GM23248 (cell line): ENCODE measurements around the gene ATP11C. TPM values are rescaled to one million over a fixed set of nuclear protein-coding genes. Genes with fewer than 3 reads are reported as not detected.

ENCODE experiments used
- DNase-seq: peaks from one replicate; pipeline ENCODE4 v3.0.0-alpha.2; 2015
- H2AFZ ChIP-seq: fragments of 200-600 bp; sonication (generic); 2 replicates; pipeline ENCODE4 v1.6.1; 2016; ENCODE audit warnings: antibody characterized with exemption
- H3F3A ChIP-seq: fragments of 200-600 bp; sonication (generic); 2 replicates; pipeline ENCODE4 v1.6.1; 2016; ENCODE audit warnings: mild to moderate bottlenecking, antibody characterized with exemption, mixed run types; ENCODE audit not compliant: insufficient read depth
- H3K27ac ChIP-seq: fragments of 200-600 bp; sonication (generic); 2 replicates; pipeline ENCODE4 v1.5.1; 2016; ENCODE audit warnings: mild to moderate bottlenecking
- H3K27me3 ChIP-seq: fragments of 200-600 bp; sonication (generic); replicated peaks from 2 replicates; pipeline ENCODE4 v1.6.1; 2016; ENCODE audit warnings: mild to moderate bottlenecking; ENCODE audit not compliant: insufficient read depth
- H3K36me3 ChIP-seq: fragments of 200-600 bp; sonication (generic); 2 replicates; pipeline ENCODE4 v1.6.1; 2016; ENCODE audit warnings: low read depth, mild to moderate bottlenecking
- H3K4me1 ChIP-seq: fragments of 200-600 bp; sonication (generic); 2 replicates; pipeline ENCODE4 v1.6.1; 2016; ENCODE audit warnings: mild to moderate bottlenecking; ENCODE audit not compliant: insufficient read depth
- H3K4me2 ChIP-seq: fragments of 200-600 bp; sonication (generic); one replicate; pipeline ENCODE4 v1.6.1; 2016; ENCODE audit warnings: mild to moderate bottlenecking; ENCODE audit not compliant: unreplicated experiment
- H3K4me3 ChIP-seq: fragments of 200-600 bp; sonication (generic); 2 replicates; pipeline ENCODE4 v1.5.1; 2016; ENCODE audit warnings: mild to moderate bottlenecking
- H3K79me2 ChIP-seq: fragments of 200-600 bp; sonication (generic); 2 replicates; pipeline ENCODE4 v1.6.1; 2016; ENCODE audit warnings: mild to moderate bottlenecking; ENCODE audit not compliant: insufficient read depth
- H3K9ac ChIP-seq: fragments of 200-600 bp; sonication (generic); 2 replicates; pipeline ENCODE4 v1.6.1; 2016; ENCODE audit warnings: mild to moderate bottlenecking
- H3K9me2 ChIP-seq: fragments of 200-600 bp; sonication (generic); 2 replicates; pipeline ENCODE4 v1.6.1; 2016; ENCODE audit warnings: mixed run types, mild to moderate bottlenecking, moderate library complexity; ENCODE audit not compliant: insufficient read depth
- H3K9me3 ChIP-seq: fragments of 200-600 bp; sonication (generic); one replicate; pipeline ENCODE4 v1.6.1; 2017; ENCODE audit warnings: low read depth
- H4K20me1 ChIP-seq: fragments of 200-600 bp; sonication (generic); 2 replicates; pipeline ENCODE4 v1.6.0; 2016; ENCODE audit not compliant: insufficient read depth
- EZH2 ChIP-seq: fragments of 200-600 bp; sonication (generic); IDR thresholded peaks from 2 replicates; pipeline ENCODE4 v1.6.1; 2018; ENCODE audit warnings: antibody characterized with exemption, mild to moderate bottlenecking; ENCODE audit not compliant: insufficient read depth, poor library complexity, severe bottlenecking
- EZH2phosphoT487 ChIP-seq: fragments of 200-600 bp; sonication (generic); IDR thresholded peaks from 2 replicates; pipeline ENCODE4 v1.6.1; 2018; ENCODE audit warnings: antibody characterized with exemption, moderate library complexity, mild to moderate bottlenecking, low read depth; ENCODE audit not compliant: insufficient read depth
- WGBS, 2 experiments: methylation state at CpG; one replicate each; pipeline ENCODE4 v1.1.6; 2015 to 2017; ENCODE audit warnings: low lambda C conversion rate in 2 of 2, low coverage in 1 of 2; ENCODE audit errors: missing lambda C conversion rate in 2 of 2; 5-methylcytosine and 5-hydroxymethylcytosine counted together
- in situ Hi-C: fragments of 300-500 bp; cut with MboI; formaldehyde crosslinking; loops from 2 replicates; pipeline ENCODE4 v1.15.0; 2020
- polyA plus RNA-seq: library from polyadenylated mRNA; unstranded; fragments of >200 nt; fragmentation: Nextera tagmentation; extraction: Ambion mirVana; gene quantifications from 2 replicates; pipeline ENCODE4 v1.2.1, GENCODE V29; 2016
- total RNA-seq: library from RNA; depleted of rRNA; stranded (reverse); fragments of >200 nt; shearing (Covaris generic); gene quantifications from 2 replicates; pipeline ENCODE4 v1.2.3, GENCODE V29; 2014

Gene ATP11C
- total and polyA plus RNA-seq, 2 experiments from 2014 or later: 8.5 to 26.2 TPM

DNA sequence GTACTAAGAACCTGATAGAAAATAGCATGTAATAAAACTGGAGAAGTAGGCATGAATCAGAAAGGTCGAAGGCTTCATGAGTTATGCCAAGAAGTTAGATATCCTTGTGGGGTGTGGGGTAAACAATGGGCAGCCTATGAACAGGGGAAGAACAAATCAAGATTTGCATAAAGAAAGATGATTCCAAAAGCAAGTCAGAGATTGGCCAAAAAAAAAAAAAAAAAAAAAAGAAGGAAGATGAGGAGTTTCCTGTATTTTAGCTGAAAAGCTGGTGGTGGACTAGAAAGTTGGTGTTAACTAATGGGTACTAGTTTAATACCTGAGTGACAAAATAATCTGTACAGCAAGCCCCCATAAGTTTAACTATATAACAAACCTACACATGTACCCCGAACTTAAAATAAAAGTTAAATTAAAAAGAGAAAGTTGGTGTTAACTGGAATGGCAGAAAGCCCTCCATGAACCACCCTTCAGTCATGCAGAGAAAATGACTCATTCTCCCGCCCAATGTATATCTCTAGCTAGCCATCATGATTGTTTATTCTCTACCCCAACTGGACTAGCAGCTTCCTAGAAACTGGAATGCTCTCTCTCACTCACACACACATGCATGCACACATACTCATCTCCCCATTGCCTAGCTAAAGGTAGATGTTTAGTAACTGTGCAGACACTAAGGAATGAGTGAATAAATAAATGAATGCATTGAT lies 41.7 kb downstream of the ATP11C start:
- peak; percentile 69 for DNase-seq
- TF ChIP-seq EZH2 (no peak), EZH2phosphoT487 (no peak)
- Histone ChIP-seq H3K9me3 (no peaks in the 10 kb centered on the region), H3K4me1 (peaks cover 28% of the 10 kb centered on the region), H3K4me3 (peak overlapping the region; percentile 46), H3K4me2 (peak overlapping the region; percentile 61), H3K79me2 (peaks cover 61% of the 10 kb centered on the region), H3K9me2 (no peaks in the 10 kb centered on the region), H4K20me1 (no peaks in the 10 kb centered on the region), H3K27me3 (no peaks in the 10 kb centered on the region), H2AFZ (no peak overlapping the region), H3K36me3 (no peaks in the 10 kb centered on the region), H3K27ac (peak overlapping the region; percentile 34), H3F3A (peaks cover 13% of the 10 kb centered on the region; the same call in 1 of the 2 replicates), H3K9ac (no peak overlapping the region)
- in situ Hi-C loops: no loop called here
- 20 to 21% methylated on average over 3 of the region's 3 CpGs for WGBS, 2 experiments

DNA sequence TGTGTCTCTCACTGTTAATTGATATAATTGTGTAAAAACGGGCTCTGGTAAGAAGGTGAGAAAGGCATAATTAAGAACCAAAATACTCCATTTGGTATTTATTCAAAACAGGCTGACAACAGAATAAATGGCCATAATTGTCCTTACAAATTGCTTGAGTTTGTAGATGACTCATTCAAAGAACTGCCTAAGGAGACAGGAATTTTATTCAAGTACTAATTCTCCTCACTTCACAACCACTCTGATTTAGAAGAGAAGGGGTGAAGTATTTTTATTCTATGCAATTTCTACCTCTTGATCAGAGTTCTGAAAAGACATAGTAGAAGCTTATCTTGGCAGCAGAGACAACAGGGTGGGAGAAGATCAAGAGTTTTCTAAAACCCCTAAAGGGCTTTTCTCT lies 43.1 kb downstream of the ATP11C start:
- Histone ChIP-seq H3K27me3 (no peaks in the 10 kb centered on the region), H3K27ac (no peak overlapping the region; the same call in 1 of the 2 replicates), H3K4me3 (no peak overlapping the region), H3F3A (peaks cover 13% of the 10 kb centered on the region; the same call in 1 of the 2 replicates), H3K9me2 (no peaks in the 10 kb centered on the region), H4K20me1 (no peaks in the 10 kb centered on the region), H3K4me1 (peaks cover 28% of the 10 kb centered on the region), H2AFZ (no peak overlapping the region), H3K79me2 (peaks cover 57% of the 10 kb centered on the region), H3K9ac (no peak overlapping the region), H3K9me3 (no peaks in the 10 kb centered on the region), H3K36me3 (no peaks in the 10 kb centered on the region), H3K4me2 (peak overlapping the region; percentile 48)
- TF ChIP-seq EZH2phosphoT487 (no peak), EZH2 (no peak)
- peak; percentile 57 for DNase-seq
- WGBS, 2 experiments: 0% methylated on average over 1 of the region's 1 CpG
- in situ Hi-C loops: no loop called here

DNA sequence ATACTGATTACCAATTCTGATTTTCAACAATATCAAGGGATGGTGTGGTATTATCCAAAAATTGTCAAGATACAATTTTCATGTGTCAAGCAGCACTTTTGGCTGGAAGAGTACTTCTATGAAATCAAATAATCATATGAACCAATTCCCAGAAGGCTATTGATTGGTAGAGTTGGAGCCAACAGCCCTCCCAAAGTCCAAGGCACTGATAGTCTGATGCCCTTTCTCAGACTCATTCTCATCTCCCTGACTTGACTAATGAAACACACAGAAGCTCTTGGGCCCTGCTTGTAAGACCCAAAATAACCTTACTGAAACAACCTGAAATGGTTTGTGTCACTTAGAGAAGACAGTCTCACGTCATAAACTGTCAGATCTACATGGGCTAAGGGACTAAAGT lies 48.9 kb downstream of the ATP11C start:
- no peak for TF ChIP-seq EZH2phosphoT487
- no peak for TF ChIP-seq EZH2
- H3K27me3 ChIP-seq: no peaks in the 10 kb centered on the region
- peaks cover 35% of the 10 kb centered on the region for H3K4me1 ChIP-seq
- in situ Hi-C loops: no loop called here
- no peaks in the 10 kb centered on the region for H3K9me2 ChIP-seq
- no peak overlapping the region for H3K27ac ChIP-seq
- H3K9ac ChIP-seq: no peak overlapping the region
- no peak for DNase-seq
- WGBS, 2 experiments: 94 to 100% methylated on average over 1 of the region's 1 CpG
- H3K79me2 ChIP-seq: peaks cover 58% of the 10 kb centered on the region
- H4K20me1 ChIP-seq: no peaks in the 10 kb centered on the region
- H2AFZ ChIP-seq: no peak overlapping the region
- H3K4me3 ChIP-seq: no peak overlapping the region
- H3K9me3 ChIP-seq: no peaks in the 10 kb centered on the region
- H3K36me3 ChIP-seq: no peaks in the 10 kb centered on the region
- H3K4me2 ChIP-seq: no peak overlapping the region
- peaks cover 19% of the 10 kb centered on the region for H3F3A ChIP-seq

DNA sequence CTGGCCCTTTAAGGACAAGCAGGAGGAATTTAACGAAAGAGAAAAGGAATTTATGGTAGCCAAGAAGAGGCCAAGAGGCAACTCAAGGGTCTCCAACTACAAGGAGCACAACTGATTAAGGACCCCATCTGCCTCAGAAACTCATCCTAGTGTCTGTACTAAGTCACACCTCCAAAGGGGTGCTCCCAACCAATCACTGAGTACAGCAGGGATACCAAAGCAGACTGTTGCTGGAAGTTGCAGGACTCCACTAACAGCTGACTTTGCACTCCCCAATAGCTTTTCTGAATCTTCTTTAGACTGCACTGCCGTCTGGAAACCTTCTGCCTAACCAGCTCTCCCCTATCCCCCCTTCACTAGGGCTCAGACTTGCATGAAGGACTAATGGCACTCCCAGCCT lies 50.6 kb downstream of the ATP11C start:
- H3K4me1 ChIP-seq: peaks cover 35% of the 10 kb centered on the region
- no peak overlapping the region for H3K4me2 ChIP-seq
- no peak overlapping the region for H3K4me3 ChIP-seq
- peak; percentile 7 for DNase-seq
- peak overlapping the region; percentile 68; the same call in 1 of the 2 replicates for H3K9ac ChIP-seq
- H3F3A ChIP-seq: peaks cover 19% of the 10 kb centered on the region
- peak overlapping the region; percentile 95 for H3K27ac ChIP-seq
- peak overlapping the region; percentile 44 for H2AFZ ChIP-seq
- H3K27me3 ChIP-seq: no peaks in the 10 kb centered on the region
- TF ChIP-seq EZH2 (no peak), EZH2phosphoT487 (no peak)
- 71 to 83% methylated on average over 2 of the region's 2 CpGs for WGBS, 2 experiments
- in situ Hi-C loops: no loop called here
- no peaks in the 10 kb centered on the region for H3K9me3 ChIP-seq
- no peaks in the 10 kb centered on the region for H3K9me2 ChIP-seq
- no peaks in the 10 kb centered on the region for H3K36me3 ChIP-seq
- H3K79me2 ChIP-seq: peaks cover 58% of the 10 kb centered on the region
- no peaks in the 10 kb centered on the region for H4K20me1 ChIP-seq
